Activated naive CD8-positive, alpha-beta T cell treated with anti-CD3 and anti-CD28 coated beads, Interleukin-2, amount 10 ng/mL, durations not matched to agents 7 days and 5 days (primary cell): ENCODE data around the gene INKA2. TPM values are rescaled to one million over a fixed set of nuclear protein-coding genes. Genes with fewer than 3 reads are reported as not detected.

Experiments used
- ATAC-seq: fragments of 150-1000 bp; cut with Tn5 transposase; one replicate; pipeline ENCODE4 v1.10.0; 2021; ENCODE audit warnings: low read depth, moderate library complexity
- POLR2A ChIA-PET: fragments of 350-600 bp; sonication (Branson Sonifier 250); formaldehyde crosslinking; loops from one replicate; lab custom pipeline; 2021; ENCODE audit warnings: antibody characterized with exemption; lab: Charles Lee
- DNase-seq: peaks from one replicate; pipeline ENCODE4 v3.0.0; 2021
- H3K27ac Mint-ChIP-seq: one replicate; pipeline ENCODE4 v1.8.0; 2022; ENCODE audit warnings: mild to moderate bottlenecking, mixed read lengths
- H3K27me3 Mint-ChIP-seq: one replicate; pipeline ENCODE4 v1.8.0; 2022; ENCODE audit warnings: mild to moderate bottlenecking, moderate library complexity, mixed read lengths
- H3K36me3 Mint-ChIP-seq: one replicate; pipeline ENCODE4 v1.8.0; 2021; ENCODE audit warnings: mild to moderate bottlenecking, mixed read lengths
- H3K4me1 Mint-ChIP-seq: one replicate; pipeline ENCODE4 v1.8.0; 2021; ENCODE audit warnings: mixed read lengths
- H3K4me3 Mint-ChIP-seq: one replicate; pipeline ENCODE4 v1.8.0; 2022; ENCODE audit warnings: mild to moderate bottlenecking, moderate library complexity, mixed read lengths
- H3K9me3 Mint-ChIP-seq: one replicate; pipeline ENCODE4 v1.8.0; 2021; ENCODE audit warnings: mixed read lengths
- total RNA-seq, 2 experiments: library from RNA; stranded (reverse); gene quantifications; one replicate each; pipeline ENCODE4 v1.2.3, GENCODE V29; 2021

INKA2 gene
- total RNA-seq, result 1 to 10 TPM; 1.6 to 2.0 TPM

DNA sequence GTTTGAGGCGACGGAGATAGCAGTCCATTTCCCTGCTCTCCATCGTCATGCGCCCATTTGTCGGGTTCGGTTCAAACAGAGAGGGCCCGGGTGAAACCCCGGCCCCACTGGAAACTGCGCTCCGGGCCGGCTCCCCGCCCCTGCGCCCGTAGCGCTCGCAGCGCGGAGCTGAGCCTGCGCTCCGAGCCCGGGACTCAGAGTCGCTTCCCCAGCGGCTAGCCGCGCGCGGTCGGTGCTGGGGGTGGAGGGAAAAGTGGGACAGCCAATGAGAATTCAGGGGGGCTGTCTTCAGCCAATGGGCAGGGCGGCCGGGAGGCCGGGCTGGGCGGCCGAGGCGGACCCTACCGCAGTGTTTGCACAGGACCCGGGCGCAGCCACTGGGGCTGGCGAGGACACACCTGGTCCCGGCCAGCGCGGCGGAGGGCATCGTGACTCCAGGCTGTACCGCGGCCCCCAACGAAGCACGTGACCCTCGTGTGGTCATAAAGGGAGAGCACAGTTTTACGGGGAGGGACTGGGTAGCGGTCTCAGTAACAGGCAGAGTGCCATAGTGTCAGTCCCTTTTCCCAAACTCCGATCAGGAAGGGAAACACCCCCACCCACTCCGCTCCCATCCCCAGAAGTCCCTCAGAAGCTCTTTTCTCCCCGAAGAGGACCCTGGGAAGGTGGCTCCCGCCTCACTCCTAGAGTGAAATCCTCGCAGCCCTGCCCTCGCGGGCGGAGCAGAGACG is at the start of gene INKA2:
Gene INKA2, minus strand, starts transcription at position 202 of the 731 bp plus-strand sequence. Its CDS starts 153 bp downstream, at position 49.
- H3K4me1 Mint-ChIP-seq, result peaks cover 19% of the 10 kb centered on the region
- H3K9me3 Mint-ChIP-seq, result no peaks in the 10 kb centered on the region
- peak; percentile 87 for DNase-seq
- H3K4me3 Mint-ChIP-seq, result peak within 1 kb of the TSS; percentile 92
- ATAC-seq, result peak; percentile 84
- peaks cover 51% of the 10 kb centered on the region for H3K27me3 Mint-ChIP-seq
- POLR2A ChIA-PET, result interaction anchor here (0.6 to 2.4 kb wide), 8 partner anchors 16 to 262 kb away, joined by 3 to 8 read pairs (median 4); partner anchors contain the start of gene DDX20
- no peaks in the 10 kb centered on the region for H3K36me3 Mint-ChIP-seq
- peak within 1 kb of the TSS; percentile 72 for H3K27ac Mint-ChIP-seq

DNA sequence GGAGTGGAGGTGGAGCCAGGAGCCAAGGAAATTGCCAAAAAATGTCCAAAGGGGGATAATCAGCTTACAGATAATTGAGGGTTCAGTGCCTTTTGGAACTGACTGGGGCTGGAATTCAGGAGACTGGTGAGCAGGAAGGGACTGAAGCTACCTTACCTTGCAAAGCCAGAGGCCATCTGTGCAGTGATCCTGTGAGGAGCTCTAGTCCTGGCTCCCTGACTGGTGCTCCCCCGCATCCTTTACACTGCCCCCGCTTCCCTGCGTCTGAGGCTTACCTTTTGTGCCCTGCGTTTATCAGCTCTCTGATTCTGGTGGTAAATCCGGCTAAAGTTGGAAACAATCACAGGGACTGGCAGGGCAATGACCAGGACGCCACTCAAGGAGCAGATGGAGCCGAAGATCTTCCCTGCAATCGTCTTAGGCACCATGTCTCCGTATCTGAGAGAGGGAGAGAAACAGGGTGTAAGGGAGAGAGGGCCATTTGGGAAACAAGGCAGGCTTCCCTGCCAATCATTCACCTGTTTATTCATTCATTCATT is 47.5 kb upstream of the INKA2 start:
- H3K4me1 Mint-ChIP-seq, result no peaks in the 10 kb centered on the region
- POLR2A ChIA-PET, result no interaction called here

DNA sequence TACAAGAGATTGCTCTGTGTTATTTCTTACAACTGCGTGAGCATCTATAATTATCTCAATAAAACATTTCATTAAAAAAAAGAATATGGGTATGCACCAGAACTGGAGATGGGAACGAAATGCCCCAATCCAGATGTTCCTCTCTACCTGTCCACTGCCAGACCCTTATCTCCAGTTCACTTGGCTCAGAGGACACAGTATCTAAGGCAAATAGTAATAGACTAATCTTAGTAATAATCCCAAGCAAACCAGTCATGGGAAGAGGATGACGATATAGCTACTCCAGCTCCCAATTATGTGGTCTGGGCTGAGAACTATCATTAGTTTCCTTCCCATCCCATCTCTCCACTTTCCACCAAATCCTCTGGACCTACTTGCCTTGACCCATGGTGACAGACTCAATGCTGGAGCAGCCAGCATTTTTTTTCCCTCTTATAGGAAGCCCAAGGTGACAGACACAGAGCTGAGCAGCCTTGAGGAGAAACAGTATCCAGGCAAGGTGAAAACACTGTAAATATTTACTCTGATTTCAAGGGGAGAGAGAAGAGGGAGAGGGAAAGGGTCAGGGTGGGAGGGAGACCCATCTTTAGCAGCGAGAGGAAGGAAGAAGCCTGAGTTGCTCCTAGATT is 45.2 kb upstream of the INKA2 start:
- H3K36me3 Mint-ChIP-seq, result no peaks in the 10 kb centered on the region
- H3K9me3 Mint-ChIP-seq, result no peaks in the 10 kb centered on the region
- DNase-seq, result no peak
- H3K4me3 Mint-ChIP-seq, result no peak overlapping the region
- POLR2A ChIA-PET, result no interaction called here
- no peaks in the 10 kb centered on the region for H3K4me1 Mint-ChIP-seq
- ATAC-seq, result no peak
- no peak overlapping the region for H3K27ac Mint-ChIP-seq
- H3K27me3 Mint-ChIP-seq, result peaks cover 11% of the 10 kb centered on the region

More for the DNA sequence above, 47.5 kb upstream of the INKA2 start:
- DNase-seq (no peak), ATAC-seq (no peak)
- no peaks in the 10 kb centered on the region for H3K9me3 Mint-ChIP-seq
- H3K4me3 Mint-ChIP-seq, result no peak overlapping the region
- H3K36me3 Mint-ChIP-seq, result no peaks in the 10 kb centered on the region
- no peak overlapping the region for H3K27ac Mint-ChIP-seq
- peaks cover 20% of the 10 kb centered on the region for H3K27me3 Mint-ChIP-seq

DNA sequence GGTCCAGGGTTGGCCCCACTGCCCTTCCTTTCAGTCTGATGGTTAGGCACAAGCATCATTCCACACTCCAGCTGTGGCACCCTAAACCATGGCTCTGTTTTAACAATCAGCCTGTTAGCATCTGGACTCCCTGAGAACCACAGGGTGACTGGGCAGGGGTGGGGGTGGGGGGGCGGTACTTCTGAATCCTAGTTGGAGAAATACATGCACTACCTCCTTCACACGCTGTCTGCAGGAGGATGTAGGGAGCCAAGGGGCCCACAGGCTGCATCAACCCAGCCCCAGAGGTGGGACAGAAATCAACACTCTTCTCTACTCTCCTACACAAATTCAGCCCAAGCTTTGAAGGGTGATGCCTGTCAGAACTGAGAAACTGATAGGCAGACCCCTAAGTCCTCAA is 40.4 kb upstream of the INKA2 start:
- no peaks in the 10 kb centered on the region for H3K36me3 Mint-ChIP-seq
- H3K27ac Mint-ChIP-seq, result no peak overlapping the region
- no peaks in the 10 kb centered on the region for H3K4me1 Mint-ChIP-seq
- ATAC-seq, result no peak
- peaks cover 6% of the 10 kb centered on the region for H3K27me3 Mint-ChIP-seq
- H3K9me3 Mint-ChIP-seq, result no peaks in the 10 kb centered on the region
- POLR2A ChIA-PET, result no interaction called here
- H3K4me3 Mint-ChIP-seq, result no peak overlapping the region
- no peak for DNase-seq

DNA sequence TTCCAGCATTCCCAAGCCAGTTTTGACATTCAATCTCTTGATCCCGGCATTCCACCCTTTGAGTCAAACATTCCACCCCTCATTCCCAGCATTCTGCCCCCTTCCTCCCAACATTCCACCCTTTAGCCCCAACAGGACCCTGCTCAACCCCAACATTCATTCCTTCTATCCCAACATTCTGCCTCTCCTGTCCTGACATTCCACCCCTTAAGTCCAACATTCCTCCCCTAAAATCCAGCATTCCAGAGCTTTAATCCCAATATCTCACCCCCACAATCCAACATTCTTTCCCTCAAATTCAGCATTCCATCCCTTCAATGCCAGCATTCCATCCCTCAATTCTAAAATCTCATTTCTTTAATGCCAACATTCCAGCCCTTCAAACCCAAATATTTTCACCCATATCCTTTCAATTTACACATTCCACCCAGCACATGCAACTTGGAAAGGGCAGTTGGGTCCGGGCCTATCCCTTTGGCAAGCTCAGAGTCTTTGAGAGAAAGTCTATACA is 39.4 kb upstream of the INKA2 start:
- DNase-seq (no peak), ATAC-seq (no peak)
- Mint-ChIP-seq H3K36me3 (no peaks in the 10 kb centered on the region), H3K27me3 (peaks cover 5% of the 10 kb centered on the region), H3K9me3 (no peaks in the 10 kb centered on the region), H3K4me1 (no peaks in the 10 kb centered on the region), H3K4me3 (no peak overlapping the region), H3K27ac (no peak overlapping the region)
- POLR2A ChIA-PET, result no interaction called here

DNA sequence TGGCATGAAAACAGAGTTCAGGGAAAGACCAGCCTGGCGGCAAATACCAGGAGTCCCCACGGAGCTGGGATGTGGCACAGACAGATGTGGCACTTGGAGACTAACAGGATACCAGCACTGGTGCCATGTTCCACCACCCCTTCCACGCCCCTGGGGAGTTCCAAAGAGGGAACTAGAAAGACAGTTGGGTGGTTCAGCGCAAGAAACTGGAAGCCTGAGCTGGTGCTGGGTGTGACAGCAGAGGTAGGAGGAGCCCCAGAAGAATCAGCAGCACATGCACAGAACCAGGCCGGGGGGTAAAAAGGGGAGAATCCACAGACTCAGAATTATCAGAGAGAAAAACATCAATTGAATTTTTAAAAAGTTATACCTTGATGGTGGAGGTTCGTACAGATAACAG is 38.9 kb upstream of the INKA2 start:
- H3K9me3 Mint-ChIP-seq, result no peaks in the 10 kb centered on the region
- no peak overlapping the region for H3K27ac Mint-ChIP-seq
- POLR2A ChIA-PET, result no interaction called here
- no peaks in the 10 kb centered on the region for H3K4me1 Mint-ChIP-seq
- H3K27me3 Mint-ChIP-seq, result peaks cover 3% of the 10 kb centered on the region
- no peaks in the 10 kb centered on the region for H3K36me3 Mint-ChIP-seq
- no peak for ATAC-seq
- no peak overlapping the region for H3K4me3 Mint-ChIP-seq
- DNase-seq, result no peak

DNA sequence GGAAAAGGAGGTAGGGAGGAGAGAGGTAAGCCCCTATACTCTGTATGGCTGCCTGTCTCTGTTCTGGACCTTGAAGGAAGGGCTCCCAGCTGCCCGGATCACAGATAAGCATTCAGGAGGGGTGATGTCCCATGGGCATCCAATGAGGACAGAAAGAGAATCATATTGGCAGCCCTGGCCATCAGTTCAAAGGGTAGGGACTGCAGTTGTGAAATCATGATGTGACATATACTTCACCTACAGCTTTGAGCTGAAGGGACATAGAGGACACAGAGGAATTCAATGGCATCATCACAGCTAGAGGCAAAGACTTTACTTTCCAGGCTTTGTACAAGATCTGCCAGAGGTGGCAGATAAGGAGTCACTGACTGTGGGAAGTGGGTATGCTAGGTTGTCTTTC is 38.1 kb upstream of the INKA2 start:
- POLR2A ChIA-PET, result no interaction called here

DNA sequence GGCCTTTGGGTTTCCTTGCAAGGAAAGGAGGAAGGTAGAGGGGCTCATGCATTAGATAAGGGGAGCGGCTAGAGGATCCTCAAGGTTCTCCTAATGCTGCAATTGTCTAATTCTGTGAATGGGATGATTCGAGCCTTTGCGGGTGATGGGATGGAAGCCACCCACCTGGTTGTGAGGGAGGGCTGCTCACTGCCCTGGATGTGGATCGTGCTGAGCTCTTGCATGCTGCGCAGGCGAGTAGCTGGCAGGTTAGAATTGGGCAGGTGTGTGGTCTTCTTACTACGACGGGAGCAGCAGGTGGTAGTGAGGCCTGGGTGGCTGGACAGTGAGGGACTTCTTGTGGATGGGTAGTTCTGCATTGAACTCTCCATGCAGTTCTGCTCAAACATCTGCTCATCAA is 37.7 kb upstream of the INKA2 start:
- POLR2A ChIA-PET, result no interaction called here
- no peak for ATAC-seq
- Mint-ChIP-seq H3K4me3 (no peak overlapping the region), H3K27me3 (no peaks in the 10 kb centered on the region), H3K36me3 (no peaks in the 10 kb centered on the region), H3K4me1 (no peaks in the 10 kb centered on the region), H3K9me3 (no peaks in the 10 kb centered on the region), H3K27ac (no peak overlapping the region)
- no peak for DNase-seq

More for the DNA sequence above, 38.1 kb upstream of the INKA2 start:
- H3K4me1 Mint-ChIP-seq, result no peaks in the 10 kb centered on the region
- H3K27ac Mint-ChIP-seq, result no peak overlapping the region
- H3K4me3 Mint-ChIP-seq, result no peak overlapping the region
- no peaks in the 10 kb centered on the region for H3K9me3 Mint-ChIP-seq
- no peaks in the 10 kb centered on the region for H3K27me3 Mint-ChIP-seq
- DNase-seq (no peak), ATAC-seq (no peak)
- no peaks in the 10 kb centered on the region for H3K36me3 Mint-ChIP-seq

DNA sequence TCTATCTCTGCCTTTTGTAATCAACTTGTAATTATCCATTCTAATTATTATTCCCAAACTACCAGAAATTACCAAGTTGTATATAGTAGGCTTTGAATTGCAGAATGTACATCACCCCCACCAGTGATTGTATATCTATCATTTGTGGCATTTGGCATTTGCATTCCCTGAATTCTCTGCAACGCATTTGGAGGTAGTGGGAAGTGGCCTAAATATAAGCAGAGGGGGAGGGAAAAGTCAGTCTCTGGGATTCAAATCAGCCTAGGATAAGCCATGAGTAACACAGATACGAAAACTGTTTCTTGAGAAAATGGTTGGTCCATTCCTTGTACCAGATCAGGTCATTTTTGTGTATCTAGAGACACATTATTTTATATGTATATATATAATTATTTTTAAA is 37.2 kb upstream of the INKA2 start:
- no peak overlapping the region for H3K4me3 Mint-ChIP-seq
- no peak for ATAC-seq
- DNase-seq, result no peak
- H3K4me1 Mint-ChIP-seq, result no peaks in the 10 kb centered on the region
- POLR2A ChIA-PET, result no interaction called here
- no peaks in the 10 kb centered on the region for H3K36me3 Mint-ChIP-seq
- H3K27me3 Mint-ChIP-seq, result no peaks in the 10 kb centered on the region
- no peak overlapping the region for H3K27ac Mint-ChIP-seq
- H3K9me3 Mint-ChIP-seq, result no peaks in the 10 kb centered on the region

DNA sequence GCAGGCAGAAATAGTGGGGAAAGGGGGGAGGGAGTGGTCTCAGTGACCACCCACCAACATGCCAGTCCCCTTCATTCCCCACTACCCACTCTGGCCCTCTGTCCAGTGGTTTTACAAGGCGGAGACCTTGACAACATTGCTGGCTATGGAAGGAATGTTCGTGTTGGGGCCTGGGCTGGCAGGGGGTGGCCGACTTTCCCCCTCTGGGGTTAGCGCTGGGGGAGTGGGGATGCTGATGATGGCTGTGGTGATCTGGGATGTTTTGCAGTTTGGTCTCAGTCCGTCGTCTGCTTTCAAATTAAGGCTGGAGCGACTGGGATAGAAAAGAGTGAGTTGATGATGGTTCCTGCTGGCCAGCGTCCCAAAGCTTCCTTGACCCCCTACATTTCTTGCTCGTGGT is 36.8 kb upstream of the INKA2 start:
- no peaks in the 10 kb centered on the region for H3K27me3 Mint-ChIP-seq
- no peak overlapping the region for H3K4me3 Mint-ChIP-seq
- ATAC-seq (no peak), DNase-seq (no peak)
- no peaks in the 10 kb centered on the region for H3K9me3 Mint-ChIP-seq
- no peak overlapping the region for H3K27ac Mint-ChIP-seq
- POLR2A ChIA-PET, result no interaction called here
- no peaks in the 10 kb centered on the region for H3K4me1 Mint-ChIP-seq
- no peaks in the 10 kb centered on the region for H3K36me3 Mint-ChIP-seq

DNA sequence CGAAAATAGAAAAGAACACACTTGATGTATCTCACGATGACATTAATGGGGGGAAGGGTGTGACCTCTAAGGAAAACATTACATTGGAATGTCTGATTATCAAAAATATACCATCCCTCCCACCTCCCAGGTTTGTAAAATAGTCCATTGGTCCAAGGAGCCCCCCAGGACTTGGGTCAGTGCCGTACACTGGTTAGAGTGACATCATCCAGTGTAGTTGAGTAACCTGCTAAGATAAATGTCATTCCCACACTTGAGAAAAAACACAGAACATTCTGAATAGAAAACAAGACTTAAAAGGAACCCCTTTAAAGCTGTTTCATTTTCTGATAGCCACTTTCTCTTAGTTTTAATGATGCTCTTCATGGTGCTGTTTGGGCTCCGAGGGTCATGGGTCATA is 31.7 kb upstream of the INKA2 start:
- no peaks in the 10 kb centered on the region for H3K9me3 Mint-ChIP-seq
- no peaks in the 10 kb centered on the region for H3K27me3 Mint-ChIP-seq
- H3K4me3 Mint-ChIP-seq, result no peak overlapping the region
- no peak for ATAC-seq
- no peak for DNase-seq
- H3K27ac Mint-ChIP-seq, result no peak overlapping the region
- POLR2A ChIA-PET, result no interaction called here
- H3K36me3 Mint-ChIP-seq, result peaks cover 6% of the 10 kb centered on the region
- H3K4me1 Mint-ChIP-seq, result no peaks in the 10 kb centered on the region

DNA sequence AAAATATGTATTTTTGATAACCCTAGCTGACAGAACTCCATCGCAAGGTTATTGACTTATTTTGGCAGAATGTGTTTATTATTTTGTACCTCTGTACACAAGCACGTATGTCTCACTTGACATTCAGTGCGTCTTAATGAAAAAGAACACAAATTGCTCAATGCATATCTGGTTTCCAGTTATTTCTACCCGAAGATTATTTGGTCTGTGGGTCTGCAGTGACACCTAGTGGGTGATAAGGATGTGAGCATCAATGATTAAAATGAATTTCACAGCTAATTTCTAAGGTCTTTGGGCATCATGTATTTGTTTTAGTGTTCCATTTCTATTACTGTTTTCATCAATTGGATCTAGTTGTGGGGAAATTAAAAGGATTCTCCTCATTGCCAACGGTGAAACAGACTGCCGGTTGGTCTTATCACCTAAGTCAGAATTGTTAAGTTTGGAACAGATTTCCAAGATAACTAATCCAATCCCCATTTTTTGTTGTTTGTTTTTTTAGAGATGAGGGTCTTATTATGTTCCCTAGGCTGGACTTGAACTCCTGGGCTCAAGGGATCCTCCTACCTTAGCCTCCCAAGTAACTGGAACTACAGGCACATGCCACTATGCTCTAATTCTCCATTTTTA is 30.4 kb upstream of the INKA2 start:
- no peak for DNase-seq
- H3K4me1 Mint-ChIP-seq, result peaks cover 1% of the 10 kb centered on the region
- no peak overlapping the region for H3K27ac Mint-ChIP-seq
- peaks cover 15% of the 10 kb centered on the region for H3K36me3 Mint-ChIP-seq
- peak; percentile 45 for ATAC-seq
- POLR2A ChIA-PET, result interaction anchor here (1.6 kb wide), 1 partner anchor 18 kb away, joined by 4 read pairs; no protein-coding TSS in a partner anchor
- H3K4me3 Mint-ChIP-seq, result no peak overlapping the region
- H3K27me3 Mint-ChIP-seq, result no peaks in the 10 kb centered on the region
- H3K9me3 Mint-ChIP-seq, result no peaks in the 10 kb centered on the region

DNA sequence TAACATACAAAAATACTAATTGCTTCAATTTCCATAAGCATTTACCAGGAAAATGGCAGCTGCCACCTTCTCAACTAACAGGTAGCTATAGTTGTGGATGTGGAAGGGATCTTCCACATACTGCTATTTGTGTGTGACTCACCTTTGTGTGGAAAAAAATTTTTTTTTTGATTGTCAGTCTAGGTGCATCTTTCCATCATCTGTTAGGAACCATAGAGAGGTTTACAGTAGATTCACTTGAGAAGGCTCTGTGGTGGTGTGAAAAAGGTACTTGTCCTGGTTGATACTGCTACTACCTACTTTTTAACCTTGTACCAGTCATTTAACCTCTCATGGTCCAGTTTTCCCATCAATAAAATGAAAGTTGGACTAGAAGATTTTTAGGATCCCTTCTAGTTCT is 29.4 kb upstream of the INKA2 start:
- Mint-ChIP-seq H3K36me3 (peaks cover 18% of the 10 kb centered on the region), H3K4me3 (no peak overlapping the region), H3K4me1 (peaks cover 2% of the 10 kb centered on the region), H3K27ac (no peak overlapping the region), H3K9me3 (no peaks in the 10 kb centered on the region), H3K27me3 (no peaks in the 10 kb centered on the region)
- POLR2A ChIA-PET, result interaction anchor here (1.6 kb wide), 1 partner anchor 17 kb away, joined by 4 read pairs; no protein-coding TSS in a partner anchor
- ATAC-seq (no peak), DNase-seq (no peak)
